Measurements from ENCODE around the gene TUBB2B. TPM values are rescaled to one million over a fixed set of nuclear protein-coding genes. Genes with fewer than 3 reads are reported as not detected.
A peak's percentile ranks its signal among the peaks of the same experiment; 100 is the strongest.

The TUBB2B gene
- total RNA-seq, 2 donors from 2014 or later, result 253 to 304 TPM

DNA sequence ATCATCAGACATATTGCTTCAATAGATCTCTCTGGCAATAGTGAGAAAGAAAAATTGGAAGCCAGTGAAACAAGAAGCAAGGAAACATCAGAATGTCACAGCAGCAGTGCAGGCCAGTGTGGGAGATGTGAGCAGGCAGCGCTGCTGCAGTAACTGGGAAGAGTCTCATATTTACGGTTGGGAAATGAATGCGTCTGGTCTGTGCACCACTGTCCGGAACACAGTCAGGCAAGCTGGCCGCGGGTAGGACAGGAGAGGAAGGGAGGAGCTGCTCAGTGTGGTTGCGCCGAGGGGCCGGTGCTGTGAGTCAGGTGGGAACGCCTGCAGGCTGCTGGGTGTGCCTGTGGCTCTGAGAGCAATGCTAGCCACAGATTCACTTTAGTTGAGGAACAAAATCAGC is 24.9 kb upstream of the TUBB2B start:
- peaks cover 54% of the 10 kb centered on the region for H3K27me3 ChIP-seq (ENCODE audit: control insufficient read depth, insufficient read depth, low read length, poor library complexity, severe bottlenecking)
- no peak overlapping the region for H3K4me3 ChIP-seq (ENCODE audit: low read length)
- peaks cover 89% of the 10 kb centered on the region for H3K27me3 Mint-ChIP-seq (ENCODE audit: insufficient read depth)
- H3K27ac ChIP-seq (ENCODE audit: low read depth, low read length), result no peak overlapping the region
- no peak overlapping the region for H3K4me3 Mint-ChIP-seq
- H3K4me1 Mint-ChIP-seq, result peaks cover 30% of the 10 kb centered on the region
- 88 to 93% methylated on average over 9 to 10 of the region's 10 CpGs for WGBS, 2 experiments (ENCODE audit: insufficient coverage in 1 of 2, insufficient read length in 1 of 2)
- peaks cover 4% of the 10 kb centered on the region for H3K36me3 Mint-ChIP-seq (ENCODE audit: low read depth)
- H3K4me1 ChIP-seq (ENCODE audit: control insufficient read depth, insufficient read depth, low read length), result peaks cover 20% of the 10 kb centered on the region
- peaks cover 9% of the 10 kb centered on the region for H3K9me3 Mint-ChIP-seq
- no peaks in the 10 kb centered on the region for H3K36me3 ChIP-seq (ENCODE audit: control insufficient read depth, insufficient read depth, low read length)
- no peaks in the 10 kb centered on the region for H3K9me3 ChIP-seq (ENCODE audit: control insufficient read depth, low read length)
- no peak for DNase-seq
- no peak overlapping the region for H3K9ac ChIP-seq (ENCODE audit: extremely low read depth, low read length, poor library complexity, severe bottlenecking)
- H3K27ac Mint-ChIP-seq, result no peak overlapping the region
- TF ChIP-seq, protein P1, sequence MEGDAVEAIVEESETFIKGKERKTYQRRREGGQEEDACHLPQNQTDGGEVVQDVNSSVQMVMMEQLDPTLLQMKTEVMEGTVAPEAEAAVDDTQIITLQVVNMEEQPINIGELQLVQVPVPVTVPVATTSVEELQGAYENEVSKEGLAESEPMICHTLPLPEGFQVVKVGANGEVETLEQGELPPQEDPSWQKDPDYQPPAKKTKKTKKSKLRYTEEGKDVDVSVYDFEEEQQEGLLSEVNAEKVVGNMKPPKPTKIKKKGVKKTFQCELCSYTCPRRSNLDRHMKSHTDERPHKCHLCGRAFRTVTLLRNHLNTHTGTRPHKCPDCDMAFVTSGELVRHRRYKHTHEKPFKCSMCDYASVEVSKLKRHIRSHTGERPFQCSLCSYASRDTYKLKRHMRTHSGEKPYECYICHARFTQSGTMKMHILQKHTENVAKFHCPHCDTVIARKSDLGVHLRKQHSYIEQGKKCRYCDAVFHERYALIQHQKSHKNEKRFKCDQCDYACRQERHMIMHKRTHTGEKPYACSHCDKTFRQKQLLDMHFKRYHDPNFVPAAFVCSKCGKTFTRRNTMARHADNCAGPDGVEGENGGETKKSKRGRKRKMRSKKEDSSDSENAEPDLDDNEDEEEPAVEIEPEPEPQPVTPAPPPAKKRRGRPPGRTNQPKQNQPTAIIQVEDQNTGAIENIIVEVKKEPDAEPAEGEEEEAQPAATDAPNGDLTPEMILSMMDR (conservative IDR thresholded peaks at IDR 0.05), result no peak

DNA sequence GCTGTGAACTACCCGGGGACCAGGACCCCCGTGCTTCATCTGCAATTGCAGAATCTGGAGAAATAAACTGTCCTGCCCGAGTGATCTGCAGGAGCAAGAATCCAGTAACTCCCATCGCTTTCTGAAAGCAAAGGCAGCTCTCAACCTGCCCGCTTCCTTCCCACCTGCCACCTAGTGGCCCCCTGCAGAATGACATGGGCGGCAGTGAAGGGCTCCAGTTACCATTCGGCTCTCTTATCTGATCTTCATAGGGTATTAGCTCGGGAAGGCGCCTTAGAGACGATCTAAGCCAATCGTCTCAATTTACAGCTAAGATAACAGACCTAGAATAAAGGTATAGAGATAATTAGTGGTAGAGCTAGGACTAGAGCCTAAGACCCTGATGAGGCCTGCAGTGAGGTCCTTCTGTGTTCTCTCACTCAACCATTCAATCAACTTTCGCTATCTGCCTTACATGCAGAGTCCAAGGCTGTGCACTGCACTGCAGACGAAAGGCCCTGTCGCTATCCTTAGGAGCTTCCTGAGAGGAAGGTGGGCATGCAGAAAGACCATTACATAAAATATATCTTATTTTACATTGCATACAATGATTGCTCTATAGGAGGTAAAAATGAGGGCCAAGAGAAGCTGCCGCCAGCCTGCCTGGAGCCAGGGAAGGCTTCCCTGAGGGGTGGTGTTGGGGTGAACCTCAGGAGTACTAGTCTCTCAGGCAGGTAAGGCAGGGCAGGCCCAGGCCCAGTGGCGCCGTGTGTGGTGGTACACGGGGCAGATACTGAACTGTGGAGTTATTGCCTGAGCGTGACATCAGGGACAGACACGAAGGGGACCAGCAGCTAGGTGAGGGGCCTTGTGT is 24.2 kb upstream of the TUBB2B start:
- Histone ChIP-seq H3K4me3 (ENCODE audit: low read length) (no peak overlapping the region), H3K27me3 (ENCODE audit: control insufficient read depth, insufficient read depth, low read length, poor library complexity, severe bottlenecking) (peaks cover 54% of the 10 kb centered on the region), H3K27ac (ENCODE audit: low read depth, low read length) (no peak overlapping the region), H3K36me3 (ENCODE audit: control insufficient read depth, insufficient read depth, low read length) (no peaks in the 10 kb centered on the region), H3K4me1 (ENCODE audit: control insufficient read depth, insufficient read depth, low read length) (peaks cover 20% of the 10 kb centered on the region), H3K9ac (ENCODE audit: extremely low read depth, low read length, poor library complexity, severe bottlenecking) (no peak overlapping the region), H3K9me3 (ENCODE audit: control insufficient read depth, low read length) (no peaks in the 10 kb centered on the region)
- peaks cover 86% of the 10 kb centered on the region for H3K27me3 Mint-ChIP-seq (ENCODE audit: insufficient read depth)
- 3 to 34% methylated on average over 10 to 20 of the region's 20 CpGs for WGBS, 2 experiments (ENCODE audit: insufficient coverage in 1 of 2, insufficient read length in 1 of 2)
- H3K27ac Mint-ChIP-seq, result no peak overlapping the region
- H3K4me1 Mint-ChIP-seq, result peaks cover 32% of the 10 kb centered on the region
- peaks cover 4% of the 10 kb centered on the region for H3K36me3 Mint-ChIP-seq (ENCODE audit: low read depth)
- peaks cover 9% of the 10 kb centered on the region for H3K9me3 Mint-ChIP-seq
- H3K4me3 Mint-ChIP-seq, result no peak overlapping the region
- TF ChIP-seq, protein P1 (conservative IDR thresholded peaks at IDR 0.05), result peak; percentile 98
- peak; percentile 97 for DNase-seq

- DNase-seq, result no peak
Measured at GRCh38 chr6:3250231-3250675, 22.8 kb upstream of the TUBB2B start.

More at GRCh38 chr6:3250231-3250675, 22.8 kb upstream of the TUBB2B start:
- peaks cover 72% of the 10 kb centered on the region for H3K27me3 Mint-ChIP-seq (ENCODE audit: insufficient read depth)
- TF ChIP-seq, protein P1 (conservative IDR thresholded peaks at IDR 0.05), result no peak
- Histone ChIP-seq H3K9me3 (ENCODE audit: control insufficient read depth, low read length) (no peaks in the 10 kb centered on the region), H3K27me3 (ENCODE audit: control insufficient read depth, insufficient read depth, low read length, poor library complexity, severe bottlenecking) (peaks cover 40% of the 10 kb centered on the region), H3K36me3 (ENCODE audit: control insufficient read depth, insufficient read depth, low read length) (no peaks in the 10 kb centered on the region), H3K4me1 (ENCODE audit: control insufficient read depth, insufficient read depth, low read length) (peaks cover 20% of the 10 kb centered on the region), H3K4me3 (ENCODE audit: low read length) (no peak overlapping the region), H3K9ac (ENCODE audit: extremely low read depth, low read length, poor library complexity, severe bottlenecking) (no peak overlapping the region), H3K27ac (ENCODE audit: low read depth, low read length) (no peak overlapping the region)
- 92 to 95% methylated on average over 8 to 9 of the region's 9 CpGs for WGBS, 2 experiments (ENCODE audit: insufficient coverage in 1 of 2, insufficient read length in 1 of 2)
- no peak overlapping the region for H3K4me3 Mint-ChIP-seq
- peaks cover 9% of the 10 kb centered on the region for H3K9me3 Mint-ChIP-seq
- no peak overlapping the region for H3K27ac Mint-ChIP-seq
- peaks cover 4% of the 10 kb centered on the region for H3K36me3 Mint-ChIP-seq (ENCODE audit: low read depth)
- H3K4me1 Mint-ChIP-seq, result peaks cover 32% of the 10 kb centered on the region
